HG02588 (cell line): ENCODE measurements around the gene NKAIN2.
"Not testable (repeated sequence)": the region's sequence is repeated elsewhere in the genome, so short reads cannot be mapped to it uniquely, and the experiment has no call there.

Experiments used
- ATAC-seq: cut with Tn5 transposase; IDR thresholded peaks from one replicate; pipeline ENCODE4 v1.9.1; 2021; ENCODE audit warnings: mild to moderate bottlenecking, moderate library complexity; ENCODE audit not compliant: unreplicated experiment

NKAIN2 gene

DNA sequence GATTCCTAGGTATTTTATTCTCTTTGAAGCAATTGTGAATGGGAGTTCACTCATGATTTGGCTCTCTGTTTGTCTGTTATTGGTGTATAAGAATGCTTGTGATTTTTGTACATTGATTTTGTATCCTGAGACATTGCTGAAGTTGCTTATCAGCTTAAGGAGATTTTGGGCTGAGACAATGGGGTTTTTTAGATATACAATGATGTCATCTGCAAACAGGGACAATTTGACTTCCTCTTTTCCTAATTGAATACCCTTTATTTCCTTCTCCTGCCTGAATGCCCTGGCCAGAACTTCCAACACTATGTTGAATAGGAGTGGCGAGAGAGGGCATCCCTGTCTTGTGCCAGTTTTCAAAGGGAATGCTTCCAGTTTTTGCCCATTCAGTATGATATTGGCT, 363.6 kb downstream of the NKAIN2 start:
- ATAC-seq: not testable (repeated sequence)

DNA sequence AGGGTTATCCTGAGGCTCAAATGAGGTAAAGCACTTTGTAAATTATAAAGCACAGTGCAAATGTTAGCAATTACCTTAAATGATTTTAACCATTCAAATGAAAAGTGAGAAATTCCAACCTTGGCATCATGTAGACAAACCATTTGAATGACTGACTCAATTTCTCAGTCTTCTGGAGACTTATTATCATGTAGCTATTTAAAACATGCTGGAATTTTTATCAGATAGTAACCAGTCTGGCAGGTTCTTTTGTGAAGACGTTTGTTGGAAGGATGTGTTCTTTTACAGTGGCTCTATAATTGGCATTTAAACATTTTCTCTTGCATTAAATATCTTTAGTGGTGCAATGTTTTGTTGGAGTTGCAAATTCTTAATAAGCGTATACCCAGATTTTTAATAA, 386.6 kb downstream of the NKAIN2 start:
- no peak for ATAC-seq

GRCh38 chr6:124193132-124193531, 389.5 kb downstream of the NKAIN2 start:
- ATAC-seq: no peak

- no peak for ATAC-seq
Measured at GRCh38 chr6:124197148-124197547, 393.5 kb downstream of the NKAIN2 start.

- no peak for ATAC-seq
Measured at GRCh38 chr6:124199286-124199685, 395.6 kb downstream of the NKAIN2 start.

DNA sequence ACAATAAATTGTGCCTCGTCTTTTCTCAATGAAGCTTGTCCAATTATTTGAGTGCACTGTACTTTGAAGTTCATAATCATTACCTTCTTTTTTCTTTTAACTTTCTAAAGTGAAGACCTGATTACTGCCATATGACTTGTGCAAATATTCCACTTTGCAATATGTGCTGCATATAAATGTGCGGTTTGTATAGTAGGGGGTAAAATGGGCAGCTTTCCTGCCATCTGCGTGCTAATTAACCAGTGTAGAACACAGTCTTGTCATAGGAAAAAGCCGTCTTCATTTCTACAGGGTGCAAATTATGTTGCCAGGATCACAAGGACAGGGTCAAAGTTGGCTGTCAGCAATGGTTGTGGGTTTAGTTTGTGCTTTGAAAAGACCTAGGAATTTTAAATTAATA, 397.0 kb downstream of the NKAIN2 start:
- ATAC-seq: no peak

DNA sequence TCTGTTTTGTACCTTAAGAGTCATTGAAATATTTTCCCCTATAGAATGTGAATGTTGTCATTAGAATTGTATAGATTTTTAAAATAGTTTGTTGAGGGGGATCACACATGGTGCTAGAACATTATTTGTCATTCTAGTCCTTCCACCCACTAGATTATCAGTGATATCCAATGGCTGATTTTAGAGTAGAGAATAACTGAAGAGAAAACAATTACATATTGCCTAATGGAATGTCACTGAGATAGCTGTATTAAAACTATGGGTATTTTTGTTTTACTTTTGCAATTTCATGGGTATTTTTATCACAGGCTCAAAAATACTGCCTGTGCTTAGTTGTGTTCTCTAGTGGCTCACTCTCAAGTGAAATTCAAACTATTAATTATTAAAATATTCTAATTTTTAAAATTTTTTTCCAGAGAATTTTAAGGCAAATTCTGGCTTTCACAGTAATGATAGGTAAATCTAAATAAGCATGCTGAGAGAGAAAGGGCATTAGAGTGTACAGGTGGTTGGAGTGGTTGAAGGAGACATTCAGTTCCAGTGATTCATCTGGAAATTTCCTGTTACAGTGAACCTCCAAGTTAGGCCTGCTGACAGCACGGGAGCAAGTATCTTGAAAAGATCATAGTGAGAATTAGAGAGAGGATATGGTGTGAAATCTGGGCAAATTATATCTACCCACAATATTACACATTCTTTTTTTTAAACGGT, 399.6 kb downstream of the NKAIN2 start:
- ATAC-seq: no peak

DNA sequence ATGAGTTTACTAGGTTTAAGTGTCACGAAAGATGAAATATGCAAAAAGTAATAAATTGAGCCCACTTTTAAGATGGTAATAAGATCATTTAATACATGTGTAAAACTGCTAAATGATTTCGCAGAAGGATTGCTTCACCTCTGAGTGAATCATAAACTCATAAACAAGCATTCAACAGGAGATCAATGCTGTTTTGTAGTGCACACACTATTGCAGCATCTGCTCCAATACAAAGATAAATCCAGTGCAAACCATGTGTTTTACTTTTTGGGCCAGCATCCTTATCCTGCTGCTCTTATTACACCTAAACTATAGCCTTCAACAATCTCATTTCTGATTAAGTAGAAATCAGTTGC, 400.1 kb downstream of the NKAIN2 start:
- no peak for ATAC-seq

GRCh38 chr6:124205921-124206320, 402.3 kb downstream of the NKAIN2 start:
- no peak for ATAC-seq

GRCh38 chr6:124223611-124224345, 420.1 kb downstream of the NKAIN2 start:
- ATAC-seq: no peak

- no peak for ATAC-seq
Measured at GRCh38 chr6:124226396-124226795, 422.7 kb downstream of the NKAIN2 start.

DNA sequence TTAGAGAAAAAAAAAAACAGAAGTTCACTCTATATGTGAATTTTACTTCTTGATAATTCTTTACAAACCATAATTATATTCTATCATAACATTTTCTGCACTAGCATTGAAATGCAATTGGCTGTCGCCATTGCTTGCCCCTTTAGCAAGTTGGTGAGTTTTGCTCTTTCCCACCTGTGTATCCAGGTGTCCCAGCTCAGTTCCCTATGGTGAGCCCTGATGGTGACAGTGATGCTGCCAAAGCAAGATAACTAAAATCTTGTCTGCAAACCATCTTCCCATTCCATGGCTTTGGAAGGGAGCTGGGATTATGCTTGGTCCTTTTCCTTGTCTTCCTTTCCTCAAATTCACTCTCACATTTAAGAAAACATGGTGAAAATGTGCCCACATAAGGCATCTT, 429.6 kb downstream of the NKAIN2 start:
- no peak for ATAC-seq

DNA sequence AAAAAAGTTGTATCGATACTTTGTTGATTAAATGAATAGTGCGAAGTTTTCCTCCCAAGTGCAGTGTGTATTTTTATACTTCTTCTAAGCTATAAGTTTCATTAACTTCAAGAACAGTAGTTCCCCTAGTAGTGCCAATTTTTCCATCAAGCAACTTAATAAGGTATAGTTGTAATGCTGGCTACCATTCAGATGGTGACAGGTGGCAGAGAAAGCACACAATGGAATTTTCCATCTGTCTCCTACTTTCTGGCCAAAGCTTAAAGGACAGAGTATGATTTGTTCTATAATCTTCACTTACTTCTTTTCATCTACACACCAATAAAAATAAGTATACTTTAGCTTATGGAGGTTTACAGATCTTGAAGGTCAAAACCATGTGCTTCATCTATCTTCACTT, 431.1 kb downstream of the NKAIN2 start:
- no peak for ATAC-seq

- no peak for ATAC-seq
Measured at GRCh38 chr6:124237911-124238310, 434.2 kb downstream of the NKAIN2 start.

DNA sequence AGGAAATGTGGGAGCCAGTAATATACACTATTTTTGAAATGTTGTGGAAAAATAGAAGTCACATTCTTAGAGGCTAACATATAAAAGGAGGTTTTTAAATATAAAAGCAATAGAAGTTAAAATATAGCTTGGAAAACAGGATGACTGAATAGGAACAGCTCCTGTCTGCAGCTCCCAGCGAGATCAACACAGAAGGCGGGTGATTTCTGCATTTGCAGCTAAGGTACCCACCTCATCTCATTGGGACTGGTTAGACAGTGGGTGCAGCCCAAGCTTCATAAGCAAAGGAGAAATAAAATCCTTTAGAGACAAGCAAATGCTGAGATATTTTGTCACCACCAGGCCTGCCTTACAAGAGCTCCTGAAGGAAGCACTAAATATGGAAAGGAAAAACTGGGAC, 434.7 kb downstream of the NKAIN2 start:
- not testable (repeated sequence) for ATAC-seq

DNA sequence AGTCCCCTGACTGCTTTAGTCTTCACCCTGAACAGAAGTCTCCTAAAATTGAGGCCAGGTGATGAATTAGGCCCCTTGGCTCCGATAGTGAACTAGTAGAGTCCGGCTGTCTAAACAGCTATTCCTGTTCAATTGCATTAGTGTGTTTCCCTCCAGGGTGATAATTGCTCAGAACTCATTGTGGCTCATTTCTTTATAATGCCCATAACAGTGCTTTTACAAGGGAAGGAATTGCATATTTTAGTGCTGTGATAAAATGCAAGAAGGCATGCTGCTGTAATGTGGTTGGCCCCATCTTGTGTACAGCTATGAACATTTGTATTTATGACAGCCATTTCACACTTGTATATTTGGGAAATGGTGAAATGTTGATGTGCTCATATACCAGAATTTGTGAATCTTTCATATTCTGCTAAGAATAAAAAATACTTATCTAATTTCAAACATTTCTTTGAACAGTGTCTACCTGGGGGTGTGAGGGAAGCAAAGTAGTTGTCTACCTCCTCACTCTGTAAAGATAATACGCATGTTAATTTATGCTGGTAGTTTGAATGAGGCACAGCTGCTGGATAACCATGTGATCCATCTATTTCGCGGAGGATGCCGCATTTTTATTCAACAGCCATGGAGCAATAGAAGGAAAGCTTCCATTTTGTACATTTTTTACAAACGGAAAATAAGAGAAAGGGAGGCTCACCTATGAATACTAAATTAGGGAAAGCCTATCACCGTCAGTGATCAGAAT, 451.4 kb downstream of the NKAIN2 start:
- ATAC-seq: no peak

GRCh38 chr6:124260337-124260736, 456.7 kb downstream of the NKAIN2 start:
- ATAC-seq: no peak

GRCh38 chr6:124269733-124270132, 466.1 kb downstream of the NKAIN2 start:
- ATAC-seq: no peak

- no peak for ATAC-seq
Measured at GRCh38 chr6:124273701-124274100, 470.0 kb downstream of the NKAIN2 start.

- ATAC-seq: no peak
Measured at GRCh38 chr6:124282541-124282940, 478.9 kb downstream of the NKAIN2 start.

DNA sequence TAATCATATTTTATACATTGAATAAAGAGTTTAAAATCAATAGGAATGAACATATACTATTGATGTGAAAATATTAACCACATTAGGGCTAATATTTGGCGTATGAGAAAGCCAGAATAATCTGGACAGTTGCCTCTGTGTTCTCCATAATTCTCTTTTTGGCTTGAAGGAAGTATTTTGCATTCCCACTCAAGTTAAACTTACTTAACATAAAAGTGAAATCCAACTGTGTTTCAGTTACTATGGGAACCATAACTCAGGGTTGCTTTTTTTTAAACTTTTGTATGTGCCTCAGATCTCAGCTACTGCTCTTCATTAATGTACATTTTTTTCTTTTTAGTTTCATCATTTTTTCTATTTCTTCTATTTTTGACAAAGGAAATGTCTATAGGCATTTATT, 479.8 kb downstream of the NKAIN2 start:
- no peak for ATAC-seq

- no peak for ATAC-seq
Measured at GRCh38 chr6:124285146-124285545, 481.5 kb downstream of the NKAIN2 start.
